ENCODE measurements around the gene IQCM.

DNA sequence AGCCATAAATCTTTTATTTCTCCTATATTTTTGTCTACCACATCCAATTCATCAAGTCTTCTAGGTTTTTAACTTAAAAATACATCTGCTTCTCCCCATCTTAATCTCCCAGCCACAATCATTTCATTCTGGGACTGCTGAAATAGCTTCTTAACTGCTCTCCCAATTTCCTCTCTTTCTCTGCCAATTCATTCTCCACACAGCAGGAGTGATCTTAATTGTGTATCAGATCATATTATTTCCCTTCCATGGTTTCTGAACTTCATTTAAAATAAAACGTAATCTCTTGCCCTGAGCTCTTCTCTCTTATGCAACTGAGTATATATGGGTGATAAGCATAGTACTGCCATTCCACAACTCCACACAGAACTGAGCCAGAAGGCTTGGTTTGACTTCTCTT, 69.4 kb downstream of the IQCM start:
- TF ChIP-seq, protein P1, sequence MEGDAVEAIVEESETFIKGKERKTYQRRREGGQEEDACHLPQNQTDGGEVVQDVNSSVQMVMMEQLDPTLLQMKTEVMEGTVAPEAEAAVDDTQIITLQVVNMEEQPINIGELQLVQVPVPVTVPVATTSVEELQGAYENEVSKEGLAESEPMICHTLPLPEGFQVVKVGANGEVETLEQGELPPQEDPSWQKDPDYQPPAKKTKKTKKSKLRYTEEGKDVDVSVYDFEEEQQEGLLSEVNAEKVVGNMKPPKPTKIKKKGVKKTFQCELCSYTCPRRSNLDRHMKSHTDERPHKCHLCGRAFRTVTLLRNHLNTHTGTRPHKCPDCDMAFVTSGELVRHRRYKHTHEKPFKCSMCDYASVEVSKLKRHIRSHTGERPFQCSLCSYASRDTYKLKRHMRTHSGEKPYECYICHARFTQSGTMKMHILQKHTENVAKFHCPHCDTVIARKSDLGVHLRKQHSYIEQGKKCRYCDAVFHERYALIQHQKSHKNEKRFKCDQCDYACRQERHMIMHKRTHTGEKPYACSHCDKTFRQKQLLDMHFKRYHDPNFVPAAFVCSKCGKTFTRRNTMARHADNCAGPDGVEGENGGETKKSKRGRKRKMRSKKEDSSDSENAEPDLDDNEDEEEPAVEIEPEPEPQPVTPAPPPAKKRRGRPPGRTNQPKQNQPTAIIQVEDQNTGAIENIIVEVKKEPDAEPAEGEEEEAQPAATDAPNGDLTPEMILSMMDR (IDR thresholded peaks at IDR 0.05) = no peak
- TF ChIP-seq POLR2A (IDR thresholded peaks at IDR 0.05) = no peak
